ENCODE data around the gene MAP7. TPM values are rescaled to one million over a fixed set of nuclear protein-coding genes. Genes with fewer than 3 reads are reported as not detected.
"Not testable (repeated sequence)": the region's sequence is repeated elsewhere in the genome, so short reads cannot be mapped to it uniquely, and the experiment has no call there.

MAP7 gene
- total RNA-seq, 1 experiment from 2014 or later: 1.7 TPM

GRCh38 chr6:136309729-136310311, 240.4 kb downstream of the MAP7 start:
- DNase-seq (ENCODE audit: low read depth): no peak

GRCh38 chr6:136309171-136309570, 241.1 kb downstream of the MAP7 start:
- no peak for DNase-seq (ENCODE audit: low read depth)

DNA sequence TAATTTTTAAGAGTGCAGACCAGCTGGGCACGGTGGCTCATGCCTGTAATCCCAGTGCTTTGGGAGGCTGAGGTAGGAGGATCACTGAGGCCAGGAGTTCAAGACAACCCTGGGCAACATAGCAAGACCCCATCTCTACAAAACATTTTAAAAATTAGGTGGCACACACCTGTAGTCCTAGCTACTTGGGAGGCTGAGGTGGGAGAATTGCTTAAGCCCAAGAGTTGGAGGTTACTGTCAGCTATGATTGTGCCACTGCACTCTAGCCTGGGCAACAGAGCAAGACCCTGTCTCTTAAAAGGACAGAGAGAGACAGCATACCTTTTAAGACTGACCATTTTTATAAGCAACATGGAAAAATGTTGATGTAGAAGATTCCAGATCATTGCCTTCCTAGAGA, 241.8 kb downstream of the MAP7 start:
- DNase-seq (ENCODE audit: low read depth): not testable (repeated sequence)

DNA sequence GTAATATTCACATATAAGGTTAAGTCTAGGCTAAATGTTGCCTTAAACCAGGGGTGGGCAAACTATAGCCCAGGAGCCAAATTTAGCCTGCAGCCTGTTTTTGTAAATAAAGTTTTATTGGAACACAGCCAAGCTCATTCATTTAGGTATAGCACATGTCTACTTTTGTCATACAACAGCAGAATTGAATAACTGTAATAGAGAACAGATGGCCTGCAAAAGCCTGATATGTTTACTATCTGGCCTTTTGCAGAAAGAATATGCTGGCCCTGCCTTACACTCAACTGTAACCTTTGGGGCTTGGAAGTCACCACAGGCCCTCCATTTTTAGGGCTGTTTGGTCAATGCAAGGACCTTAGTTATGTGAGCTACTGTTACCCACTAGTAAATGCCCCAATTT, 242.9 kb downstream of the MAP7 start:
- no peak for DNase-seq (ENCODE audit: low read depth)

DNA sequence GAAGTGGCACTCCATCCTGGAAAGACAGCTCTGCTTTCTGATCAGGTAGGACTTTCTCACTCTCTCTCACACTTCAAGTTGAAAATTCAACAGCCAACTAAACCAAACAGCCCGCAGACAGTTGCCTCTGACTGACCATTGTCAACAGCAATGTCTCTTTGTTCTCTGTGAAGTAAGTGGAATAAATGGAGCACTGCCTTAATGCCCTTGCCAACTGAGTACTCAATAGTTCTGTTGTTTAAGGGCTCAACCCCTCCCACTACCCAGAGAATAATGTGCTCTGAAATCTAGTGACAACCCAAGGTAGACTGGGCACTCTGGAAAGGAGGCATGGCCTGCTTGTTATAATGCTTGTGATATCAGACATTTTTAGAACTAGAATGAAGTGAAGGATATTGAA, 243.8 kb downstream of the MAP7 start:
- DNase-seq (ENCODE audit: low read depth): no peak

GRCh38 chr6:136304410-136304809, 245.8 kb downstream of the MAP7 start:
- DNase-seq (ENCODE audit: low read depth): no peak

DNA sequence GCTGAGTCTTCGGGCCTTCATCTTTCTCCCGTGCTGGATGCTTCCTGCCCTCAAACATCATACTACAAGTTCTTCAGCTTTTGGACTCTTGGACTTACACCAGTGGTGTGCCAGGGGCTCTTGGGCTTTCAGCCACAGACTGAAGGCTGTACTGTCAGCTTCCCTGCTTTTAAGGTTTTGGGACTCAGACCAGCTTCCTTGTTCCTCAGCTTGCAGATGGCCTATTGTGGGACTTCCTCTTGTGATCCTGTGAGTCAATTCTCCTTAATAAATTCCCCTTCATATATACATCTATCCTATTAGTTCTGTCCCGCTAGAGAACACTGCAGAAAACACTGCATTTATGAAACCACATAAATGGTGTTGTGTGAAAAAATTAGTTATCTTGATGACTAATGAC, 246.7 kb downstream of the MAP7 start:
- DNase-seq (ENCODE audit: low read depth): no peak

DNA sequence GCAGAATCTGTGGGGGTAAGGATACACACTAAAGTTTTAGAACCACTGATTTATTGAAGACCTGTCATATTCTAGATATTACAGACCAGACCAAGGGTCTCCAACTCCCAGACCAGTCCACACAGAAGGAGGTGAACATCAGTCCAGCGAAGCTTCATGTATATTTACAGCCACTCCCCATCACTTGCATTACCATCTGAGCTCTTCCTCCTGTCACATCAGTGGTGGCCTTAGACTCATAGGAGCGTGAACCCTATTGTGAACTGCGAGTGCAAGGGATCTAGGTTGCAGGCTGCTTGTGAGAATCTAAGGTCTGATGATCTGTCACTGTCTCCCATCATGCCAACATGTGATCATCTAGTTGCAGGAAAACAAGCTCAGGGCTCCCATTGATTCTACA, 255.6 kb downstream of the MAP7 start:
- DNase-seq (ENCODE audit: low read depth): no peak

Small RNAs within 50 kb of the gene (small RNA-seq; reads per million reads assigned to genes)
- gene AL023284.1 (not detected), gene NDUFS5P1 (not detected)

Other genes starting within 250 kb of the MAP7 start
- 5.4 and 6.4 TPM in 2 replicates for gene MAP3K5, start 242.1 kb upstream of the MAP7 start, total RNA-seq (2014; rRNA removed; shearing (Covaris generic))